HG03575 (cell line): ENCODE measurements around the gene RIN3.

ENCODE experiments used
- ATAC-seq: cut with Tn5 transposase; IDR thresholded peaks from one replicate; pipeline ENCODE4 v1.9.1; 2021; ENCODE audit not compliant: unreplicated experiment, insufficient number of reproducible peaks, low FRiP score; ENCODE audit errors: extremely low read depth

RIN3 gene

DNA sequence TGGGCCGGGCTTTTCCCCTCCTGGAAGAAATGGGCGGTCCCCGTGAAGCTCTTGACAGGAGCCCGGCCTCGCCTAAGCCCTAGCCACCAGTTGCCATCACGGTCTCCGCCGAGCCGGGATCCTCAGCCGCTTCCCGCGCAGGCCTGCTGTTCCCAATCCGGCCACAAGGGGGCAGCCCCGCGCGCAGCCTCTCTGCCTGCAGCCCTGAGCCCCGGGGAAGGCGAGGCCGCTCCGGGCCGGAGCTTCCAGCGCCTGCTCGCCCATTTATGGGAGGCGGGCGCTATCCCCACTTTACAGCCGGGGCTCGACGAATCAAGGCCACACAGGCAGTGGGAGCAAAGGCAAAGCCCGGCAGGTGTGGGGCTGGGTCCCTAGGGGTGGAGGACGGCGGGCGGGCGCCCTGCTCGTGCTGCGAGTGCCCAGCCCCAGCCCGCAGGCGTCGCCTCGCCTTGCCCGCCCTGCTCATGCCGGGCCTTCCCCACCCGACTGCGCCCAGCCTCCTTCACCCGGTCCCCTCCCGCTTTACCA is 173.4 kb downstream of the RIN3 start:
- no peak for ATAC-seq

DNA sequence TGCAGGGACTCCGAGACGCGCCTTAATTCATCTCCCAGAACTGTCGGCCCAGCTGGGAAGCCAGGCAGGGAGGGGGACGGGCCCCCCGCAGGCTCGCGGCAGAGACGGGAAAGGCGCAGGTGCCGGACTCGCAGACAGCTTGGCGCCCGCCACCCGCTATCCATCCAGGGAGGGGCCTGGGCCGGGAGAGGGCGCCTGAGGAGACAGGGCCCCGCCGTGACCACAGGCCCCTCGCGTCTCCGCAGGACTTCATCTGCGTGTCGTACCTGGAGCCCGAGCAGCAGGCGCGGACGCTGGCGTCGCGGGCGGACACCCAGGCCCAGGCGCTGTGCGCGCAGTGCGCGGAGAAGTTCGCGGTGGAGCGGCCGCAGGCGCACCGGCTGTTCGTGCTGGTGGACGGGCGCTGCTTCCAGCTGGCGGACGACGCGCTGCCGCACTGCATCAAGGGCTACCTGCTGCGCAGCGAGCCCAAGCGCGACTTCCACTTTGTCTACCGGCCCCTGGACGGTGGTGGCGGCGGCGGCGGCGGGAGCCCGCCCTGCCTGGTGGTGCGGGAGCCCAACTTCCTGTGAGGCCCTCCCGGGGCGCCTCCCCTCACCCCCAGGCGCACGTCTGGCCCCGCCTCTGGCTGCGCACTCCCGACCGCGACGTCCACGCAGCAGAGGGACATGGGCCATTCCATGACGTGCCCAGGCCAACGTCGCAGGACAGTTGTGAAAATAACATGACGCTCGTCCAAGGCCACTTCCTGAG is 174.3 kb downstream of the RIN3 start:
- ATAC-seq: no peak

DNA sequence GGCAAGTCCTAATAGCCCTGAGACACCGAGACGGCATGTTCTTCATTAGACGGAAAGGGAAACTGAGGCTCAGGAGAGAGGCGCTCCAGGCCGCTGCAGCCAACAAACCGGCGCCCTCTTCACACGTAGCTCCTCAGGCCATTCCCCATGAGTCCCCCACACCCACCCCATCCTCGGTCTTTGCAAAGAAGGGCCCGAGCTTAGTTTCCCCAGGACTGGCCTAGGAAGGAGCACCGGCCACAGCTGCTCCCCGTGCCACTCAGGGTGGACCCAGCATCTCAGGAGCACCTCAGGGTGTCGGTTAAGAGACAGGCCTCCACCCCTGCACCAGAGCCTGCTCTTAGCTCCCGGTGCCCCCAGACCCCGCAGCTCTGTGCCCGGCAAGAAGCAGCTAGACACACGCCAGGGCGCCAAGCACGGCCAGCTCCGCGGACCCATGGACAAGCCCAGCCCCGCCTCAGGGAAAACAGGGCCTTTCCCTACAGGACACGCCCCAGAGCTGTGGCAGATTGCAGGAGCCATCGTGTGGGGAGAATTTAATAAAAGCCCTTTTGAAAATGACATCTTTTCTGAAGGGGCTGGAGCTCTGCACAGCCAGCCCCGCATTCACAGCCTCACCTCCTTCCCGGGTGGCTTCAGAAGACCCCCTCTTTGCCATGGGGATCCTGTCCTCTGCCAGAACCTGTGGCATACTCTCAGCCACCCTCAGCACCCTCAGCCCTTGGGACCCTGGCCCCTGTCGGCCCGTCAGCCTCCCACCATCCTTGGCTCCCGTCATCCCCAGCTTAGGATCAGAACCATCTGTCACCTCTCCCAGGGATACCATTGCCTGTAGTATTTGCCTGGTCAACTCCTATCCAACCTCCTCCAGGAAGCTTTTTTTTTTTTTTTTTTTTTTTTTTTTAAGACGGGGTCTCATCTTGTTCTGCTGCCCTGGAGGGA is 175.1 kb downstream of the RIN3 start:
- ATAC-seq: no peak

DNA sequence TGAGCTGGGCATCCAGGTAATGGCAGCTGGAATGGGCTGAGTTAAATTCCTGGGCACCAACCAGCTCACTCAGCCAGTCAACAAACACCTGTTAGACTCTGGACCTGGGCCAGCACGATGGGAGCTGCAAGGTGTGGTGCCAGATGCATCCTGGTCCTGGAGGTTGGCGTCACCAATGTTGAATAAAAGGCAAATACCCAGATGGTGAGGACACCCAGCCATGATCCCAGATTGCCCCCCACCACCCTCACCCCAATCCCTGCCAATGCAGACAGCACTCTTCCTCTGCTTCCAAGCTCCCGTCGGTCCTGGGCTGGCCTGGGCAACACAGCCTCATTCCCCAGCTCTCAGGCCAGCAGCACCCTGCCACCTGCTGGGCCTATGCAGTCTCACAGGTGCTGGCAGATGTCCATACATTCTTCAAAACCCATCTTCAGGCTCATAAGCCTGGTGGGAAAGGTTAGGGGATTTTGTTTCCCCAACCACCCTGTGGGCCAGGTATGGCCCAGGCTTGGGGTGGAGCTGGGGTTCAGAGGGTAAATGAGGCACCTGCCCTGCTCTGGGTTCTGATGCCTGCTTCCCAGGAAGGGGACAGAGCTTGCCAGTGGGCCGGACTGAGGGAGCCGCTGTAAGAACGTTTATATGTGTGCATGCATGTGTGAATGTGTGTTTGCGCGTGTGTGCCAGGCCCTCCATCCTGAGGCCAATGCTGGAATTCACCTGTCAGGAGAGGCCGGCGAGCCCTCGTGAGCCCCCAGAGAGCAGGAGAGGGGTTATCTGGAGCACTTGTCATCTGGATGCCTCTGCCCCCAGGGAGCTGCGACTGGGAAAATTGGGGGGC is 176.8 kb downstream of the RIN3 start:
- no peak for ATAC-seq

DNA sequence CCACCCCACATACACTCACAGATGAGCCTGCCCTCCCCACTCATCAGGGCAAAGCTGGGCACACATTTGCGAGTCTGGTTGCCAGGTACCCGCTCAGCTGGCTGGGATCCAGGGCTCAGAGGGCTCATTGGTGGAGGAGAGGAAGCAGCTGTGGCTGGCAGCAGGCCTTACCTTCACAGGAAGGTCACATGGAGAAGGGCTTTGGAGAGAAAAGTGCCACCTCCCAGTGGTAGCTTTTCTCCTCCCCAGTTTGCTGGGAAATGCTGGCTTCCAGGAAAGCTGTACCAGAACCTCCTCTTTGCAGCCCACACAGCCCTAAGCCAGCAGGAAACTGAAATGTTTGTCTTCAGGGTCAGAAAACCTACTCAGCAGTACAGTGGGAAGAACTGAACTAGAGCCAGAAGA is 179.2 kb downstream of the RIN3 start:
- ATAC-seq: no peak

DNA sequence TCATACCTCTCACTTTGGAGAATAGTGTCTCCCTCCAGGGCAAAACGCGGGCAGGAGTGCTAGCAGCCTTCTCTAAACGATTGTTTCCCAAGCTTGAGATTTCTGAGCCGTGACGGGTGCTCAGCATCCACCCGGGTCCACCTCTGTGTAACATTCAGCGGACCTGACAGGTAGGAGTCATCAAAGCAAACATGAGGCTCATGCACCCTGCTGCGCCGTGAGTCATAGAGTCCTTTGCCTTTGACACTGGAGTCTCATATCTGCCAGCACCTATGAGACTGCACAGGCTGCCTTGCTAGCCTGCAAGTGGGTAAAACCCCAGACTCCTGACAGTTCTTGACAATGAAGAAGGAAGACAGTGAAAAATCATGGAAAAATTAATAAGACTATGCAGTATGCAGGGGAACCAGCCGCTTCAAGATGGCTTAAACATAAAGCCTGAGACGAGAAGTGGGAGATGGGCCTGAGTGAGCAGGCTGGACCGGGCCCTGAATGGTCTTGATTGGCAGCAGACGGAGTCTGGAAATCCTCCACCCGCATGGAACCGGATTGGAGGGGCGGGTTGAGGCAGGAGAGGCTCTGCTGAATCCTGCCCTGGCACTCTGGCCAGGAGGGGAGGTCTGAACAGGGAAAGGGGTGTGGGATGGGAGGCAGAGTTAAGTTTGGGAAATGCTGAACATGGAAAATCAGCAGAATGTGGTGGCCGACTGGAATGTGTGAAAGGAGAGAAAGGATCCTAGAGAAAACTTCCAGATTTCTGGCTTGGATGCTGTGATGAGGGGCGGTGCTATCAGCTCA is 180.6 kb downstream of the RIN3 start:
- ATAC-seq: no peak

DNA sequence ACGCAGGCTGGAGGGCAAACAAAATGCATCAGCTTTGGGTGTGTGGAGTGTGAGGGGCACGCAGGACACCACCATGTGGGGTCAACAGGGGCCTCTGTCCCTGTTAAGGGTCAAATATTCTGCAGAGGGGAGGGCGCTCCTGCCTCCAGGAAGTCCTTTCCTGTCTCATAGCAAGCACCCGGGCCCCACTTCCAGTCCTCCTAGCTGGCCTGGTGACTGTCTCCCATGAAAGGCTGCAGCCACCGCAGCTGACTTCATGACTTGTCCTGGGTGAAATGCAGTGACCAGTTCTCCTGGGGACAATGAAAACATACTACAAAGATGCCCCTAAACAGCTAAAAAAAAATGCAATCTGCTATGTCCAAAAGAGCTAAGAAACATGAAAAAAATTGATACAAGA is 181.2 kb downstream of the RIN3 start:
- ATAC-seq: no peak

DNA sequence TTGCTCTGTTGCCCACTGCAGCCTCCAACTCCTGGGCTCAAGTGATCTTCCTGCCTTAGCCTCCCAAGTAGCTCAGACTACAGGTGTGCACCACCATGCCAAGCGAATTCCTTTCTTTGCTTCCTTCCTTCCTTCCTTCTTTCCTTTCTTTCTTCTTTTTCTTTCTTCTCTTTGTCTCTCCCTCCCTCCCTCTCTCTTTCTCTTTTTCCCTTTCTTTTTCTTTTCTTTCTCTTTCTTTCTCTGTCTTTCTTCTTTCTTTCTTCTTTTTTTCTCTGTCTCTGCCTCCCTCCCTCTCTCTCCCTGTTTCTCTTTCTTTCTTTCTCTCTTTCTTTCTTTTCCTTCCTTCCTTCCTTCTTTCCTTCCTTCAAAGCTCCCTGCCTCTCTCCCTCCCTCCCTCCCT is 182.0 kb downstream of the RIN3 start:
- ATAC-seq: no peak

DNA sequence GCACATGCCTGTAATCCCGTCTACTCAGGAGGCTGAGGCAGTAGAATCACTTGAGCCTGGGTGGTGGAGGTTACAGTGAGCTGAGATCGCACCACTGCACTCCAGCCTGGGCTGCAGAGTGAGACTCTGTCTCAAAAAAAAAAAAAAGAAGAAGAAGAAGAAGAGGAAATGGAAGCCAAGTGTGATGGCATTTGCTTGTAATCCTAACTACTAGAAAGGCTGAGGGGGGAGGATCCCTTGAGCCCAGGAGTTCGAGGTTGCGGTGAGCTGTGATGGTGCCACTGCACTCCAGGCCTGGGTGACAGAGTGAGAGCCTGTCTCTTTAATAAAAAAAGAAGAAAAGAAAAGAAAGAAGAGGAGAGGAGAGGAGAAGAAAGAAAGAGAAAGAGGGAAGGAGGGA is 182.8 kb downstream of the RIN3 start:
- no peak for ATAC-seq

DNA sequence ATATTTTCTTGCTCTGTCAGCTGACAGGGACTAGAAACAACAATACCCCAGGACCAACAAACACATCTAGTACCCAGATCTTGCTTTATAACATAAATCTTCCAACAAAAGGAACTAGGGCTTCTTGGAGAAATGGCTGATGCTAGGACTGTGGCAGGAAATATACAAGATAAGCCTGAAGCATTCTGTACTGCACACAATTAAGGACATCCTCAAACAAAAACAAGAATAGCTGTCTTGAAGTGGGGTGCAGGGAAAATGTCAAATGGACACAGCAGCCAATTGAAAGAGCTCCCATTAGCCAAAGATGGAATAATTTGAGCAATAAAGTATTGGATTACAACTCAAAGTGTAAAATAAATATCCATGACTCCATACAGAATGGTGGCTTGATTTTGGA is 184.8 kb downstream of the RIN3 start:
- no peak for ATAC-seq

DNA sequence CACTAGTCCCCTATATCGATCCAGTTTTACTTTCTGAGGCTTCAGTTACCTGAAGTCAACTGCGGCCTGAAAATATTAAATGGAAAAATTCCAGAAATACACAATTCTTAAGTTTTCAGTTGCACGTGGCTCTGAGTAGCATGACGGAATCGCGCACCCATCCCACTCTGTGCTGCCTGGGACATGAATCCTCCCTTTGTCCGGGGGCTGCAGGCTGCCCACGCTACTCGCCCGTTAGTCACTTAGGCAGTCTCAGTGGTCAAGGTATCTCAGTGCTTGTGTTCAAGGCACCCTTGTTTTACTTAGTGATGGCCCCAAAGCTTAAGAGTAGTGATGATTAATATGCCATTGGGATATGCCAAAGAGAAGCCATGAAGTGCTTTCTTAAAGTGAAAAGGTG is 188.2 kb downstream of the RIN3 start:
- ATAC-seq: no peak

DNA sequence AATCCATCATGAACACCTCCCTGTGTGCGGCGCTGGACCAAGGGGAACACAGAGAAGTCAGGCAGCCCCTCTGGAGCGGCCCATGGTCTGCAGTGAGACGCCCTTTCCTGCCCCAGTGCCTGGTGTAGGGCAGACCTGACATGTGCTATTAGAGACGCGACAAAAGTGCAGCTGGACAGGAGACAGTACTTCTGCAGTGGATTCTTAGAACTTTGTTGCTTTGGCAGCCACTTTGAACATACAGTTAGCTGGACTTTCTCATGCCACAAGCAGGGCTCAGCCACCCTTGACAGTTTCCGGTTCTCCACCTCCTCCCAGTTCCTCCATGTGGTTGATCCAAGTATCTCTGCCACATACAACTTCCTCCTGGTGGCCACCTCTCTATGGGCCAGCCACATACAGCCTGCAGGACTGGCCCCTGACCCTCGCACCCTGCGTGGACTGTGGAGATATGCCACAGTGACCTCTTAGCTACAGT is 188.9 kb downstream of the RIN3 start:
- no peak for ATAC-seq

DNA sequence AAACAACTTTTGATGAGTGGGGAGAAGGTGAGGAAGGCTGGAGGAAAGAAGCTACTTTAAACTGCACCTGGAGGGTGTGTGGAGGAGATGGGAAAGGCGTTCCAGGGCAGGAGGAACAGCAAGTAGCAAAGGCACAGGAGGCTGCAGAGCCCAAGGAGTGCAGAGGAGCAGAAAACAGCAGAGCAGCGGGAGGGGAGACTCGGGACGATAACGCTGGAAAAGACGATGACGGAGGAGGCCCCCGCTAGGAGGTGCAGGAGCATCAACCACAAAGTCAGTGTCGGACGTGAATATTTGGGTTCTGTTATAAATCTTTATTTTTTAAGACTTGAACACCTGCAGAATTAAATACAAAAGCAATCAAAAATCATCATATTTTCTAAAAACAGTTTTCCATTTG is 189.9 kb downstream of the RIN3 start:
- no peak for ATAC-seq

DNA sequence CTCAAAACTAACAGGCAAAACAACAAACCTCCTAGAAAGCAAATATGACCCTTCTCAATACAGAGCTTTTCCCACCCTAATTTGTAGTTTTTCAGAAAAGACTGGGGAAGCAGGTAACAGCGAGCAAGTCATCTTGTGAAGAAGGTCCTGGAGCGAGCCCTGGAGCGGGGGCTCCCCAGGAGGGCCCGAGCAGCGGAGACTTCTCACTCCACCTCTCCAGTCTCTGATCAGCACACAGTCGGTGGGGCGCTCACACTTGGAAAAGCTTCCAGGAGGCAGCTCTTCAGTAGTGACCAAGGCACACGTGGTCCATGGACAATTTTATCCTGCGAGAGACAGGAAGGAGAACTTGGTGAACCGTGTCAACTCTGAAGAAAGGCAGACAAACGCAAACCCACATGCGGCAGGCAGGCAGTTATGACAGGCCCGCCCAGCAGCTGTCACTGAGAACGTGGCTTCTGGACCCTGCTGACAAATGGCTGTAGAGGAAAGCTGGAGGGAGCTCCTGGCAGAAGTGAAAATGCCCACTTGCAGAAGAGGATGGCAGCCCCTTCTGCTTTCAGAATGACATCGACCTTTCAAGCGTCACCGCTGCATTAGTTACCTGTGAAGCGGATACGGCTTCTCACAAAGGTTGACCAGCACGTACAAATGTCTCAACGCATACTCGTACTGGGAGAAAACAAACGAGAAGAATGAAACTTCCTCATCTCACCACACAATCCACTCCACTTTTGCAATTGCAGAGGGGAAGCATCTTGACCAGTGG is 190.6 kb downstream of the RIN3 start:
- peak; percentile 76 for ATAC-seq

DNA sequence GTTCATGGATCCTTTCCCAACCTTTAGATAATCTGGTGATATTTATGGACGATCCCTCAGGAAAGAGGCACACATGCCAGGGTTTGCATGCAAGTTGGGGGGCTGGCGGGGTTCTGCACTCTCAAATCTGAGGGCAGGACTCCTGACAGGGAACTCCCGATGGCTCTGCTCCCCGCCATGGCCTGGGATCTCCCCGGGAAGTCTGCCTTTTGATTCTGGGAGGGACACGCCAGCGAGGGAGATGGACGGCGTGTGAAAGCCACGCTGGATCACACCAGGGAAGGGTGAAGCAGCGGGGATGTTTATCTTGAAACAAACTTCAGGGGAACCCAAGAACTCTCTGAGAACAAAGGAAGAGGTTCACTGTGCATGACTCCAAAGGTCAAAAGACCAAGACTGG is 191.2 kb downstream of the RIN3 start:
- no peak for ATAC-seq

DNA sequence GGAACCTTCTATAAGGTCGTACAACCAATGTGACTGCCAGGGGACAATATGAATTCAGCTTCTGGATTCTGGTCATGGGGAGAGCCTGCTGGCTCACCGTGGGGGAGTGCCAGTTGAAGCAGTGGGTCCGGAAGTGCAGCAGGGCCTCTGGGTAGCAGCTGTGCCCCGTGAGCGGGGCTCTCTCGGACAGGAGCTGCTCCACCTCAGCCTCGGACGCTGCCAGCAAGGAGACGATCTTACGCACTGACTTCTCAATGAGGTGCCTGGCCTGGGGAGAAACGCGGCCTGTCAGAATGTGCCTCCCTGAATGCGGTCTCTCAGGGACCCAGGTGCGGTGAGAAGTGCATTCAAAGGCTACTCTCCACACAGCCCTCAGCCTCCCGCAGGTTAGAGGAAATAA is 192.8 kb downstream of the RIN3 start:
- ATAC-seq: no peak

DNA sequence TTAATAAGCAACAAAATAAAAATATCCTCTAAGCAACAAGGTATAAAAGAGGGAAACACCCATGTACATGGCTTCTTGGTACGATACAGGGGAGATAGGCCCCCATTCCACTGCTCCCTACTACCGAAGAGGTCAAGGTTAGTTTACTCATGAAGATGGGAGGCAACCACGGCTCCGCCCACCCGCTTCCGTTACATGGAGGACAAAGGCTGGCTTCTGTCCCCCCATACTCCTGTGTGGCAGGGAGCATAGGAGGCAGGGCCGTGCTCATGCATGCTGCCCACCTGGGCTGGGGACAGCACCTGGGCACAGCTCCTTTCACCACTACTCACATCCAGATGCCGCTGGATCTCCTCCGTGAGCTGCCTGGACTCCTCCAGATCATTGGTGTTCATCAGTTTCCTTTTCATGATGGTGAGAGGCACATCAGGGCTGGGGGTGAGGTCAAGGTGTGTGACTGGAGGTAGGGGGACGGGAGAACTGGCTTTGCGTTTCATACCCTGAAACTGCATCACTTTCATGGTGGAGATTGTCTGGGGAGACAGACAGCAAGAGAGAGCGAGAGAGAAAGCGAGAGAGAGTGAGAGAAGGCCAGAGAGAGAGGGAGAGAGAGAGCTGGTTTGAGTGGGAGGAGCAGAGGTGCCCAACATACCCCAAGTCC is 195.9 kb downstream of the RIN3 start:
- no peak for ATAC-seq
